ENCODE data around the gene PIM3. TPM values are rescaled to one million over a fixed set of nuclear protein-coding genes. Genes with fewer than 3 reads are reported as not detected.
"Not testable (repeated sequence)": the region's sequence is repeated elsewhere in the genome, so short reads cannot be mapped to it uniquely, and the experiment has no call there.

PIM3 gene
- total RNA-seq, 1 donor from 2014 or later = 75.0 TPM

- peak; percentile 70 for DNase-seq (ENCODE audit: low spot score)
These were observed 6.5 kb downstream of the PIM3 start for GRCh38 chr22:49966774-49967705.

- DNase-seq (ENCODE audit: low spot score) = peak; percentile 58
These were observed 7.2 kb downstream of the PIM3 start for GRCh38 chr22:49967706-49968208.

- DNase-seq (ENCODE audit: low spot score) = peak; percentile 51
These were observed 7.8 kb downstream of the PIM3 start for GRCh38 chr22:49968313-49968830.

GRCh38 chr22:49968831-49969661, 8.5 kb downstream of the PIM3 start:
- DNase-seq (ENCODE audit: low spot score) = no peak

GRCh38 chr22:49969751-49970527, 9.4 kb downstream of the PIM3 start:
- DNase-seq (ENCODE audit: low spot score) = no peak

- peak; percentile 98 for DNase-seq (ENCODE audit: low spot score)
These were observed 10.1 kb downstream of the PIM3 start for GRCh38 chr22:49970528-49971231.

GRCh38 chr22:49971232-49972162, 10.9 kb downstream of the PIM3 start:
- DNase-seq (ENCODE audit: low spot score) = peak; percentile 85

GRCh38 chr22:49972163-49973017, 11.8 kb downstream of the PIM3 start:
- DNase-seq (ENCODE audit: low spot score) = peak; percentile 52

- no peak for DNase-seq (ENCODE audit: low spot score)
These were observed 12.7 kb downstream of the PIM3 start for GRCh38 chr22:49973018-49973961.

GRCh38 chr22:49975543-49976389, 15.2 kb downstream of the PIM3 start:
- no peak for DNase-seq (ENCODE audit: low spot score)

- DNase-seq (ENCODE audit: low spot score) = no peak
These were observed 16.0 kb downstream of the PIM3 start for GRCh38 chr22:49976439-49977175.

- DNase-seq (ENCODE audit: low spot score) = no peak
These were observed 17.0 kb downstream of the PIM3 start for GRCh38 chr22:49977578-49977977.

- DNase-seq (ENCODE audit: low spot score) = no peak
These were observed 19.2 kb downstream of the PIM3 start for GRCh38 chr22:49979587-49980264.

- not testable (repeated sequence) for DNase-seq (ENCODE audit: low spot score)
These were observed 21.2 kb downstream of the PIM3 start for GRCh38 chr22:49981799-49982198.
